ENCODE measurements around the gene ACOX3.
A peak's percentile ranks its signal among the peaks of the same experiment; 100 is the strongest.
"Not testable (repeated sequence)": the region's sequence is repeated elsewhere in the genome, so short reads cannot be mapped to it uniquely, and the experiment has no call there.

The ACOX3 gene

GRCh38 chr4:8342651-8343261 lies 97.8 kb downstream of the ACOX3 start:
- Histone ChIP-seq H3K36me3 (replicated peaks in 1 of 2; ENCODE audit: control insufficient read depth in 2 of 2, insufficient read depth in 2 of 2, low read length in 2 of 2) (no peaks in the 10 kb centered on the region), H3K14ac (ENCODE audit: low read length) (no peak overlapping the region), H2AK5ac (ENCODE audit: low read depth, low read length) (peak overlapping the region; percentile 1), H2BK15ac (ENCODE audit: low read length) (no peak overlapping the region), H3K23ac (ENCODE audit: low read depth, low read length, poor library complexity) (peak overlapping the region; percentile 31), H3K4ac (ENCODE audit: low read length) (no peak overlapping the region), H2AFZ (ENCODE audit: low read length) (no peak overlapping the region), H2BK120ac (ENCODE audit: low read depth, low read length) (no peak overlapping the region), H3K18ac (ENCODE audit: low read length) (peak overlapping the region; percentile 60), H3K79me1 (ENCODE audit: low read depth, low read length) (no peaks in the 10 kb centered on the region), H3K4me3 (ENCODE audit: low read length in 2 of 2) (no peak overlapping the region), H3K27me3 (ENCODE audit: control insufficient read depth in 3 of 3, insufficient read depth in 3 of 3, low read depth in 1 of 3, low read length in 3 of 3) (no peaks in the 10 kb centered on the region), H4K91ac (ENCODE audit: low read depth, low read length, poor library complexity) (no peak overlapping the region), H3K4me1 (ENCODE audit: control insufficient read depth in 2 of 2, insufficient read depth in 1 of 2, low read depth in 1 of 2, low read length in 2 of 2) (peaks cover 0 to 4% of the 10 kb centered on the region in 2 donors), H2BK12ac (ENCODE audit: low read length) (no peak overlapping the region), H2BK5ac (ENCODE audit: low read length) (no peak overlapping the region), H3K27ac (replicated peaks; ENCODE audit: low read length) (no peak overlapping the region), H3K4me2 (ENCODE audit: insufficient read depth, low read length, poor library complexity, severe bottlenecking) (no peak overlapping the region), H3K9me3 (replicated peaks in 1 of 2; ENCODE audit: control insufficient read depth in 2 of 2, insufficient read depth in 1 of 2, low read depth in 1 of 2, low read length in 2 of 2) (peaks cover 3% of the 10 kb centered on the region in 2 donors), H4K8ac (ENCODE audit: low read depth, low read length) (no peak overlapping the region), H3K9ac (ENCODE audit: low read depth, low read length, poor library complexity) (no peak overlapping the region)
- DNase-seq (ENCODE audit: low spot score) = no peak
- no CpG with 5 or more reads among the region's 16 CpGs for WGBS, 2 donors (ENCODE audit: extremely low coverage in 2 of 2, insufficient read length in 2 of 2, insufficient replicate concordance in 1 of 2)

GRCh38 chr4:8341691-8342090 lies 98.8 kb downstream of the ACOX3 start:
- H2BK15ac ChIP-seq (ENCODE audit: low read length) = no peak overlapping the region
- H4K91ac ChIP-seq (ENCODE audit: low read depth, low read length, poor library complexity) = no peak overlapping the region
- H3K4me3 ChIP-seq (ENCODE audit: low read length in 2 of 2) = no peak overlapping the region
- no peak overlapping the region for H2AFZ ChIP-seq (ENCODE audit: low read length)
- no peak overlapping the region for H3K9ac ChIP-seq (ENCODE audit: low read depth, low read length, poor library complexity)
- H2AK5ac ChIP-seq (ENCODE audit: low read depth, low read length) = peak overlapping the region; percentile 11
- H3K4ac ChIP-seq (ENCODE audit: low read length) = no peak overlapping the region
- no peaks in the 10 kb centered on the region for H3K79me1 ChIP-seq (ENCODE audit: low read depth, low read length)
- peaks cover 0 to 4% of the 10 kb centered on the region in 2 donors for H3K4me1 ChIP-seq (ENCODE audit: control insufficient read depth in 2 of 2, insufficient read depth in 1 of 2, low read depth in 1 of 2, low read length in 2 of 2)
- H3K27me3 ChIP-seq (ENCODE audit: control insufficient read depth in 3 of 3, insufficient read depth in 3 of 3, low read depth in 1 of 3, low read length in 3 of 3) = no peaks in the 10 kb centered on the region
- H3K27ac ChIP-seq (replicated peaks; ENCODE audit: low read length) = no peak overlapping the region
- no peak overlapping the region for H2BK5ac ChIP-seq (ENCODE audit: low read length)
- peaks cover 3% of the 10 kb centered on the region in 2 donors for H3K9me3 ChIP-seq (replicated peaks in 1 of 2; ENCODE audit: control insufficient read depth in 2 of 2, insufficient read depth in 1 of 2, low read depth in 1 of 2, low read length in 2 of 2)
- no peak overlapping the region for H2BK120ac ChIP-seq (ENCODE audit: low read depth, low read length)
- no peak overlapping the region for H3K14ac ChIP-seq (ENCODE audit: low read length)
- no peak overlapping the region for H4K8ac ChIP-seq (ENCODE audit: low read depth, low read length)
- DNase-seq (ENCODE audit: low spot score) = no peak
- H3K18ac ChIP-seq (ENCODE audit: low read length) = no peak overlapping the region
- no peaks in the 10 kb centered on the region for H3K36me3 ChIP-seq (replicated peaks in 1 of 2; ENCODE audit: control insufficient read depth in 2 of 2, insufficient read depth in 2 of 2, low read length in 2 of 2)
- no peak overlapping the region for H3K4me2 ChIP-seq (ENCODE audit: insufficient read depth, low read length, poor library complexity, severe bottlenecking)
- no CpG with 5 or more reads among the region's 10 CpGs for WGBS, 2 donors (ENCODE audit: extremely low coverage in 2 of 2, insufficient read length in 2 of 2, insufficient replicate concordance in 1 of 2)
- H2BK12ac ChIP-seq (ENCODE audit: low read length) = no peak overlapping the region
- H3K23ac ChIP-seq (ENCODE audit: low read depth, low read length, poor library complexity) = no peak overlapping the region

DNA sequence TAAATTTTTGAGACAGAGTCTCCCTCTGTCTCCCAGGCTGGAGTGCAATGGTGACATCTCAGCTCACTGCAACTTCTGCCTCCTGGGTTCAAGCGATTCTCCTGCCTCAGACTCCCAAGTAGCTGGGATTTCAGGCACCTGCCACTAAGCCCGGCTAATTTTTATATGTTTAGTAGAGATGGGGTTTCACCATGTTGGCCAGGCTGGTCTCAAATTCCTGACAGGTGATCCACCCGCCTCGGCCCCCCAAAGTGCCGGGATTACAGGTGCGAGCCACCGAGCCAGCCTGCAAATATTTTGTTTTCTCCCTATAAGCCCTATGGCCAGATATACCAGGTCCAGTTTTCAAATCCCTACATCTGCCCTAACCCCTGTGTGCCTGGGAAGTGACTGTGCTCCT lies 99.2 kb downstream of the ACOX3 start:
- H2AFZ ChIP-seq (ENCODE audit: low read length); H3K27ac ChIP-seq (replicated peaks; ENCODE audit: low read length); H2BK15ac ChIP-seq (ENCODE audit: low read length); H3K4me2 ChIP-seq (ENCODE audit: insufficient read depth, low read length, poor library complexity, severe bottlenecking); H3K9ac ChIP-seq (ENCODE audit: low read depth, low read length, poor library complexity); H3K79me1 ChIP-seq (ENCODE audit: low read depth, low read length); H3K14ac ChIP-seq (ENCODE audit: low read length); H2BK5ac ChIP-seq (ENCODE audit: low read length); H3K4me1 ChIP-seq (ENCODE audit: control insufficient read depth in 2 of 2, insufficient read depth in 1 of 2, low read depth in 1 of 2, low read length in 2 of 2); H3K18ac ChIP-seq (ENCODE audit: low read length); H3K36me3 ChIP-seq (replicated peaks in 1 of 2; ENCODE audit: control insufficient read depth in 2 of 2, insufficient read depth in 2 of 2, low read length in 2 of 2); H3K4me3 ChIP-seq (ENCODE audit: low read length in 2 of 2); H2BK12ac ChIP-seq (ENCODE audit: low read length); DNase-seq (ENCODE audit: low spot score); H4K8ac ChIP-seq (ENCODE audit: low read depth, low read length); H4K91ac ChIP-seq (ENCODE audit: low read depth, low read length, poor library complexity); H2BK120ac ChIP-seq (ENCODE audit: low read depth, low read length); H3K4ac ChIP-seq (ENCODE audit: low read length); H3K27me3 ChIP-seq (ENCODE audit: control insufficient read depth in 3 of 3, insufficient read depth in 3 of 3, low read depth in 1 of 3, low read length in 3 of 3); H3K9me3 ChIP-seq (replicated peaks in 1 of 2; ENCODE audit: control insufficient read depth in 2 of 2, insufficient read depth in 1 of 2, low read depth in 1 of 2, low read length in 2 of 2); H3K23ac ChIP-seq (ENCODE audit: low read depth, low read length, poor library complexity): not testable (repeated sequence)
- H2AK5ac ChIP-seq (ENCODE audit: low read depth, low read length) = peak overlapping the region; percentile 11
- no CpG with 5 or more reads among the region's 7 CpGs for WGBS, 2 donors (ENCODE audit: extremely low coverage in 2 of 2, insufficient read length in 2 of 2, insufficient replicate concordance in 1 of 2)

- Histone ChIP-seq H2AK5ac (ENCODE audit: low read depth, low read length) (no peak overlapping the region), H3K79me1 (ENCODE audit: low read depth, low read length) (no peaks in the 10 kb centered on the region), H3K14ac (ENCODE audit: low read length) (peak overlapping the region; percentile 67), H4K8ac (ENCODE audit: low read depth, low read length) (no peak overlapping the region), H3K36me3 (replicated peaks in 1 of 2; ENCODE audit: control insufficient read depth in 2 of 2, insufficient read depth in 2 of 2, low read length in 2 of 2) (no peaks in the 10 kb centered on the region), H4K91ac (ENCODE audit: low read depth, low read length, poor library complexity) (no peak overlapping the region), H3K27me3 (ENCODE audit: control insufficient read depth in 3 of 3, insufficient read depth in 3 of 3, low read depth in 1 of 3, low read length in 3 of 3) (no peaks in the 10 kb centered on the region), H3K23ac (ENCODE audit: low read depth, low read length, poor library complexity) (peak overlapping the region; percentile 32), H3K27ac (replicated peaks; ENCODE audit: low read length) (no peak overlapping the region), H3K4me2 (ENCODE audit: insufficient read depth, low read length, poor library complexity, severe bottlenecking) (no peak overlapping the region), H3K4me1 (ENCODE audit: control insufficient read depth in 2 of 2, insufficient read depth in 1 of 2, low read depth in 1 of 2, low read length in 2 of 2) (peaks cover 0 to 4% of the 10 kb centered on the region in 2 donors), H2AFZ (ENCODE audit: low read length) (peak overlapping the region; percentile 47), H3K18ac (ENCODE audit: low read length) (peak overlapping the region; percentile 79), H2BK12ac (ENCODE audit: low read length) (no peak overlapping the region), H3K9me3 (replicated peaks in 1 of 2; ENCODE audit: control insufficient read depth in 2 of 2, insufficient read depth in 1 of 2, low read depth in 1 of 2, low read length in 2 of 2) (peaks cover 3 to 6% of the 10 kb centered on the region in 2 donors), H2BK120ac (ENCODE audit: low read depth, low read length) (no peak overlapping the region), H2BK15ac (ENCODE audit: low read length) (peak overlapping the region; percentile 45), H3K4me3 (ENCODE audit: low read length in 2 of 2) (no peak overlapping the region), H2BK5ac (ENCODE audit: low read length) (no peak overlapping the region), H3K9ac (ENCODE audit: low read depth, low read length, poor library complexity) (peak overlapping the region; percentile 1), H3K4ac (ENCODE audit: low read length) (no peak overlapping the region)
- WGBS, 2 donors (ENCODE audit: extremely low coverage in 2 of 2, insufficient read length in 2 of 2, insufficient replicate concordance in 1 of 2) = no CpG with 5 or more reads among the region's 8 CpGs
- DNase-seq (ENCODE audit: low spot score) = no peak
Measured at GRCh38 chr4:8340781-8341241, 99.7 kb downstream of the ACOX3 start.

All from neuronal stem cell (in vitro differentiated cells).